IMR-90 (cell line): Measurements from ENCODE around the gene SMAD4. TPM values are rescaled to one million over a fixed set of nuclear protein-coding genes. Genes with fewer than 3 reads are reported as not detected.
A peak's percentile ranks its signal among the peaks of the same experiment; 100 is the strongest.

Experiments
- ATAC-seq: fragments of 200-7000 bp; cut with Tn5 transposase; 2 replicates; pipeline ENCODE4 v1.9.1; 2020; ENCODE audit warnings: low read depth, mild to moderate bottlenecking, moderate library complexity
- BruUV-seq: library from RNA; stranded (reverse); fragments of 400-500 nt; replicated peaks from 2 replicates; lab custom pipeline; 2021; lab: Mats Ljungman, UMichigan
- CTCF ChIA-PET: fragments of 300-600 bp; formaldehyde crosslinking; extraction: SDS; loops from one replicate; lab custom pipeline; 2021; ENCODE audit warnings: antibody characterized with exemption; lab: Yijun Ruan, JAX
- POLR2A ChIA-PET: fragments of 300-600 bp; sonication (Branson Sonifier 250); formaldehyde crosslinking; loops from one replicate; lab custom pipeline; 2022; ENCODE audit warnings: antibody characterized with exemption; ENCODE audit not compliant: unreplicated experiment; lab: Charles Lee
- DNase-seq: peaks from one replicate; pipeline ENCODE4 v3.0.0; 2013
- H2AFZ ChIP-seq: replicated peaks from 2 replicates; pipeline ENCODE3; 2013; ENCODE audit warnings: low read length, mild to moderate bottlenecking; ENCODE audit not compliant: poor library complexity
- H2AK5ac ChIP-seq: 2 replicates; pipeline ENCODE4 v1.6.1; 2013; ENCODE audit warnings: low read depth, low read length, inconsistent platforms
- H2AK9ac ChIP-seq: replicated peaks from 2 replicates; pipeline ENCODE3; 2013; ENCODE audit warnings: mild to moderate bottlenecking, low read depth, low read length, moderate library complexity; ENCODE audit not compliant: poor library complexity
- H2BK120ac ChIP-seq: 2 replicates; pipeline ENCODE4 v1.6.1; 2013; ENCODE audit warnings: low read depth, low read length, inconsistent platforms
- H2BK15ac ChIP-seq: 3 replicates; pipeline ENCODE4 v1.6.1; 2013; ENCODE audit warnings: low read depth, low read length, inconsistent platforms
- H2BK20ac ChIP-seq: 2 replicates; pipeline ENCODE4 v1.6.1; 2013; ENCODE audit warnings: low read depth, mild to moderate bottlenecking, inconsistent platforms, low read length, moderate library complexity
- H2BK5ac ChIP-seq: 2 replicates; pipeline ENCODE4 v1.6.1; 2013; ENCODE audit warnings: mild to moderate bottlenecking, low read depth, low read length, inconsistent platforms; ENCODE audit not compliant: poor library complexity, severe bottlenecking
- H3K14ac ChIP-seq: replicated peaks from 2 replicates; pipeline ENCODE4 v1.6.1; 2013; ENCODE audit warnings: low read depth, low read length, inconsistent platforms
- H3K18ac ChIP-seq: 2 replicates; pipeline ENCODE4 v1.6.1; 2013; ENCODE audit warnings: low read depth, low read length, control low read depth
- H3K23ac ChIP-seq: 2 replicates; pipeline ENCODE4 v1.6.1; 2013; ENCODE audit warnings: low read depth, low read length, inconsistent platforms
- H3K27ac ChIP-seq: 2 replicates; pipeline ENCODE4 v1.5.1; 2013; ENCODE audit warnings: mild to moderate bottlenecking, control low read depth, low read length; ENCODE audit not compliant: insufficient read depth
- H3K27me3 ChIP-seq: 2 replicates; pipeline ENCODE4 v1.6.1; 2013; ENCODE audit warnings: low read length; ENCODE audit not compliant: control insufficient read depth, insufficient read depth
- H3K36me3 ChIP-seq: 2 replicates; pipeline ENCODE4 v1.6.1; 2013; ENCODE audit warnings: low read length, mixed read lengths; ENCODE audit not compliant: control insufficient read depth, insufficient read depth
- H3K4ac ChIP-seq: 2 replicates; pipeline ENCODE4 v1.6.1; 2013; ENCODE audit warnings: low read depth, low read length, inconsistent platforms
- H3K4me1 ChIP-seq: 2 replicates; pipeline ENCODE4 v1.6.1; 2013; ENCODE audit warnings: low read length, mixed read lengths; ENCODE audit not compliant: control insufficient read depth, insufficient read depth
- H3K4me2 ChIP-seq: 2 replicates; pipeline ENCODE4 v1.6.1; 2013; ENCODE audit warnings: low read depth, mild to moderate bottlenecking, control low read depth, low read length, moderate library complexity
- H3K4me3 ChIP-seq: 2 replicates; pipeline ENCODE4 v1.5.1; 2013; ENCODE audit warnings: low read depth, mild to moderate bottlenecking, control low read depth, low read length, moderate library complexity; ENCODE audit not compliant: insufficient read depth
- H3K56ac ChIP-seq: 2 replicates; pipeline ENCODE4 v1.6.1; 2013; ENCODE audit warnings: low read length, inconsistent platforms; ENCODE audit not compliant: insufficient read depth; ENCODE audit errors: extremely low read depth
- H3K79me1 ChIP-seq, 2 experiments: 2 replicates each; pipeline ENCODE4 v1.6.1; 2013; ENCODE audit warnings: low read length in 2 of 2, inconsistent platforms in 1 of 2, low read depth in 1 of 2
- H3K9ac ChIP-seq: 2 replicates; pipeline ENCODE4 v1.6.1; 2013; ENCODE audit warnings: low read depth, low read length, control low read depth
- H3K9me1 ChIP-seq: 2 replicates; pipeline ENCODE4 v1.6.1; 2013; ENCODE audit warnings: low read length, inconsistent platforms; ENCODE audit not compliant: insufficient read depth
- H3K9me3 ChIP-seq: 2 replicates; pipeline ENCODE4 v1.6.1; 2013; ENCODE audit warnings: low read length; ENCODE audit not compliant: control insufficient read depth, insufficient read depth
- H4K20me1 ChIP-seq: 2 replicates; pipeline ENCODE4 v1.6.1; 2013; ENCODE audit warnings: low read length, inconsistent platforms; ENCODE audit not compliant: insufficient read depth
- H4K5ac ChIP-seq: 2 replicates; pipeline ENCODE4 v1.6.1; 2013; ENCODE audit warnings: mild to moderate bottlenecking, low read depth, low read length, control low read depth
- H4K8ac ChIP-seq, 2 experiments: 2 replicates each; pipeline ENCODE4 v1.6.1; 2013; ENCODE audit warnings: low read depth in 2 of 2, low read length in 2 of 2, control low read depth in 1 of 2, inconsistent platforms in 1 of 2
- H4K91ac ChIP-seq: 2 replicates; pipeline ENCODE4 v1.6.1; 2013; ENCODE audit warnings: low read depth, low read length, inconsistent platforms; ENCODE audit not compliant: insufficient read depth
- BHLHE40 ChIP-seq: fragments of 150-350 bp; IDR thresholded peaks from 2 replicates; pipeline ENCODE4 v1.6.1; 2016; ENCODE audit warnings: mild to moderate bottlenecking, low read depth, low read length
- MXI1 ChIP-seq: IDR thresholded peaks from 2 replicates; pipeline ENCODE4 v1.6.1; 2012; ENCODE audit warnings: low read depth, mild to moderate bottlenecking, low read length, moderate library complexity, borderline replicate concordance
- RCOR1 ChIP-seq: IDR thresholded peaks from 2 replicates; pipeline ENCODE4 v1.6.1; 2012; ENCODE audit warnings: mild to moderate bottlenecking, low read length, improper control_type of control experiment; ENCODE audit not compliant: insufficient replicate concordance
- WGBS, 2 experiments: methylation state at CpG; one replicate each; pipeline versions ENCODE4 v1.1.5 to v1.1.7; 2013; ENCODE audit warnings: missing lambda C conversion rate in 2 of 2; ENCODE audit not compliant: insufficient read length in 1 of 2; ENCODE audit errors: extremely low coverage in 2 of 2; 5-methylcytosine and 5-hydroxymethylcytosine counted together
- dilution Hi-C: fragments of 300-500 bp; cut with HindIII; formaldehyde crosslinking; loops from one replicate; pipeline ENCODE4 v1.14.3; 2018; ENCODE audit warnings: low sequenced_read_pairs; ENCODE audit not compliant: unreplicated experiment
- in situ Hi-C: fragments of 300-500 bp; cut with MboI; formaldehyde crosslinking; loops from 3 replicates; pipeline ENCODE4 v1.14.3; 2019; ENCODE audit warnings: low sequenced_read_pairs, inconsistent platforms, mixed read lengths
- intact Hi-C: fragments of 100-400 bp; cut with micrococcal nuclease; formaldehyde crosslinking; loops from 2 replicates; pipeline ENCODE4 v1.10.0; 2022
- polyA plus RNA-seq, 3 experiments: library from polyadenylated mRNA; depleted of rRNA; stranded (reverse); fragments of >200 nt; gene quantifications; 2 replicates each; pipeline ENCODE4 v1.2.3, GENCODE V29; 2012; ENCODE audit warnings: low replicate concordance in 1 of 3
- total RNA-seq: library from RNA; depleted of rRNA; stranded (reverse); fragments of >200 nt; gene quantifications from 2 replicates; pipeline ENCODE4 v1.2.3, GENCODE V29; 2012
- TF ChIP-seq, protein P1 (sequence below): fragments of 150-350 bp; IDR thresholded peaks from 2 replicates; pipeline ENCODE4 v1.6.1; 2017; ENCODE audit warnings: mild to moderate bottlenecking, antibody characterized with exemption, low read length, low read depth

SMAD4 gene
- total and polyA plus RNA-seq, 2 of the 4 experiments (the other 2 are of a cell fraction) = 57.6 to 145 TPM

DNA sequence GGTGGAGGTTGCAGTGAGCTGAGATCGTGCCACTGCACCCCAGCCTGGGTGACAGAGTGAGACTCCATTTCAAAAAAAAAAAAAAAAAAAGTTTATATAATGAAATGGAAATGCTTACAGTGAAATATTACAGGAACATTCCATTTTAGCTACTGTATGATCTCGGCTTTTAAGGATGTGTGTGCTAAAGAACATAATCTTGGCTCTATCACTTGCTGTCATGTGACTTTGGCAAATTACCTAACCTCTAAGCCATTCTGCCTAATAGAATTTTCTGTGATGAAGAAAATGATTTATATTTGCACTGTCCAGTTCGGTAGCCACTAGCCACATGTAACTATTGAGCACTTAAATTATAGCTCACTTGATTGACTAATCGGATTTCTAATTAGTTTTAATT is 36.3 kb downstream of the SMAD4 start:
- BruUV-seq = no TSS peak
- Histone ChIP-seq H3K36me3 (peaks cover 12% of the 10 kb centered on the region), H2AK9ac (no peak overlapping the region), H3K9ac (no peak overlapping the region), H2BK5ac (no peak overlapping the region), H3K27ac (no peak overlapping the region), H2BK15ac (no peak overlapping the region), H3K23ac (no peak overlapping the region), H3K9me1 (peaks cover 4% of the 10 kb centered on the region; the same call in 1 of the 2 replicates), H3K27me3 (no peaks in the 10 kb centered on the region), H2BK20ac (no peak overlapping the region), H4K5ac (no peak overlapping the region), H3K4me2 (no peak overlapping the region), H3K14ac (no peak overlapping the region), H3K9me3 (no peaks in the 10 kb centered on the region), H4K91ac (no peak overlapping the region), H3K4ac (no peak overlapping the region), H2AK5ac (no peak overlapping the region), H2BK120ac (no peak overlapping the region), H3K18ac (no peak overlapping the region), H4K20me1 (no peaks in the 10 kb centered on the region; the same call in 1 of the 2 replicates), H3K79me1 (peaks cover 9 to 23% of the 10 kb centered on the region in 2 experiments), H3K56ac (no peak overlapping the region), H3K4me3 (no peak overlapping the region), H2AFZ (no peak overlapping the region), H4K8ac (no peak overlapping the region), H3K4me1 (peaks cover 6% of the 10 kb centered on the region)
- WGBS, 2 experiments = no CpG with 5 or more reads among the region's 4 CpGs
- dilution Hi-C loops = no loop called here
- ChIA-PET POLR2A (no interaction called here), CTCF (interaction anchor here (0.7 kb wide), 2 partner anchors 14 to 277 kb away, joined by 3 to 5 read pairs; no protein-coding TSS in a partner anchor)
- ATAC-seq (peak; percentile 11; the same call in 1 of the 2 replicates), DNase-seq (peak; percentile 78)
- peak; percentile 61 for TF ChIP-seq BHLHE40
- TF ChIP-seq RCOR1 = no peak
- no peak for TF ChIP-seq MXI1
- TF ChIP-seq, protein P1, sequence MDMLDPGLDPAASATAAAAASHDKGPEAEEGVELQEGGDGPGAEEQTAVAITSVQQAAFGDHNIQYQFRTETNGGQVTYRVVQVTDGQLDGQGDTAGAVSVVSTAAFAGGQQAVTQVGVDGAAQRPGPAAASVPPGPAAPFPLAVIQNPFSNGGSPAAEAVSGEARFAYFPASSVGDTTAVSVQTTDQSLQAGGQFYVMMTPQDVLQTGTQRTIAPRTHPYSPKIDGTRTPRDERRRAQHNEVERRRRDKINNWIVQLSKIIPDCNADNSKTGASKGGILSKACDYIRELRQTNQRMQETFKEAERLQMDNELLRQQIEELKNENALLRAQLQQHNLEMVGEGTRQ = peak; percentile 63; the same call in 1 of the 2 replicates
- intact Hi-C loops = no loop called here
- in situ Hi-C loops = no loop called here
